Measurements from ENCODE around the gene CAPN5.

DNA sequence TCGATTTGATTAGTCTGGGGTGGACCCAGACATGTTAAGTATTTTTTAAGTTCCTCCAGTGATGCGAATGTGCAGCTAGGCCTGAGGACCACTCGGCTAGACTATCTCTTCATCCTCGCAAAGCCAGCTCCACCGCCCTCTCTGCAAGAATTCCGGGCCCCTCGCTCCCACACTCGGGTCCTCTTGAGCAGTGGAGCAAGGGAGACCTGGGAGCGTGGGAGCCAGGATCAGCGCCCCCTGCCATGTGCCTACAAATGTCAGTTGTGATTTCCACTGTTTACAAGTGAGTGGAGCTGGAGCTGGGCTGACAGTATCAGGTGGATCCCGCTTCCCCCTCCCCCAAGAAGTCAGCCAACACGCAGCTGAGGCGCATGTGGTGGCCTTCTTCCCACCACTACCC, 25.9 kb upstream of the CAPN5 start:
- TF ChIP-seq ZNF219 (CRISPR knock-in tag; IDR thresholded peaks at IDR 0.05; ENCODE audit: borderline replicate concordance) (no peak), NFATC4 (CRISPR knock-in tag; IDR thresholded peaks at IDR 0.05) (no peak), GABPB1 (CRISPR knock-in tag; IDR thresholded peaks at IDR 0.05) (no peak), JUN (CRISPR knock-in tag; IDR thresholded peaks at IDR 0.05) (no peak), ZNF121 (CRISPR knock-in tag; IDR thresholded peaks at IDR 0.05) (no peak)
- TF ChIP-seq, protein P1, sequence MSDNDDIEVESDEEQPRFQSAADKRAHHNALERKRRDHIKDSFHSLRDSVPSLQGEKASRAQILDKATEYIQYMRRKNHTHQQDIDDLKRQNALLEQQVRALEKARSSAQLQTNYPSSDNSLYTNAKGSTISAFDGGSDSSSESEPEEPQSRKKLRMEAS (CRISPR knock-in tag; IDR thresholded peaks at IDR 0.05), result no peak
- TF ChIP-seq, protein P2, sequence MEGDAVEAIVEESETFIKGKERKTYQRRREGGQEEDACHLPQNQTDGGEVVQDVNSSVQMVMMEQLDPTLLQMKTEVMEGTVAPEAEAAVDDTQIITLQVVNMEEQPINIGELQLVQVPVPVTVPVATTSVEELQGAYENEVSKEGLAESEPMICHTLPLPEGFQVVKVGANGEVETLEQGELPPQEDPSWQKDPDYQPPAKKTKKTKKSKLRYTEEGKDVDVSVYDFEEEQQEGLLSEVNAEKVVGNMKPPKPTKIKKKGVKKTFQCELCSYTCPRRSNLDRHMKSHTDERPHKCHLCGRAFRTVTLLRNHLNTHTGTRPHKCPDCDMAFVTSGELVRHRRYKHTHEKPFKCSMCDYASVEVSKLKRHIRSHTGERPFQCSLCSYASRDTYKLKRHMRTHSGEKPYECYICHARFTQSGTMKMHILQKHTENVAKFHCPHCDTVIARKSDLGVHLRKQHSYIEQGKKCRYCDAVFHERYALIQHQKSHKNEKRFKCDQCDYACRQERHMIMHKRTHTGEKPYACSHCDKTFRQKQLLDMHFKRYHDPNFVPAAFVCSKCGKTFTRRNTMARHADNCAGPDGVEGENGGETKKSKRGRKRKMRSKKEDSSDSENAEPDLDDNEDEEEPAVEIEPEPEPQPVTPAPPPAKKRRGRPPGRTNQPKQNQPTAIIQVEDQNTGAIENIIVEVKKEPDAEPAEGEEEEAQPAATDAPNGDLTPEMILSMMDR (IDR thresholded peaks at IDR 0.05), result no peak
